ENCODE results near the gene SCRN2. TPM values are rescaled to one million over a fixed set of nuclear protein-coding genes. Genes with fewer than 3 reads are reported as not detected.

Gene SCRN2
- polyA plus RNA-seq, 1 donor = 109 TPM

- Histone ChIP-seq H3K27me3 (ENCODE audit: control insufficient read depth, insufficient read depth, low read length) (peaks cover 40% of the 10 kb centered on the region), H3K4me3 (ENCODE audit: low read length) (no peak overlapping the region), H3K27ac (ENCODE audit: low read length) (no peak overlapping the region), H3K4me1 (ENCODE audit: control insufficient read depth, insufficient read depth, low read length) (peaks cover 8% of the 10 kb centered on the region), H3K36me3 (ENCODE audit: control insufficient read depth, insufficient read depth, low read length) (no peaks in the 10 kb centered on the region), H3K9me3 (ENCODE audit: control insufficient read depth, low read depth, low read length) (no peaks in the 10 kb centered on the region)
- no CpG with 5 or more reads among the region's 29 CpGs for WGBS (ENCODE audit: insufficient coverage, low lambda C conversion rate)
- DNase-seq = no peak
Observed at GRCh38 chr17:47872019-47872650, 31.1 kb upstream of the SCRN2 start.

DNA sequence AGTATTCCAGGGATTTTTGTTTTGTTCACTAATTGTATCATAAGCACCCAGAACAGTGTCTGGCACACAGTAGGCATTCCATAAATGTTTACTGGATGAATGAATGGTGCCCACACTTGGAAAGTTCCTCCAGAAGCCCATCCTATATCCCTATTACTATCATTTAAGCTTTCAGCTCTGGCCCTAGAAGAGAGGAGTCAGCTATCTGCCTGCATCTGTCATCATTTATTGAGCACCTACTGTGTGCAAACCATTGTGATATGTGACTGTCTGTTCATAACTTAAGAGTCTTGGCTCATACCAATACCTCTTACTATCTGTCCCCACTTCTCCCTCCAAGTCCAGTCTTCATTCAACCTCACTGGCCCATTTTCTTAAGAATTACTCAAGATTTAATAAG is 30.0 kb upstream of the SCRN2 start:
- H3K36me3 ChIP-seq (ENCODE audit: control insufficient read depth, insufficient read depth, low read length) = no peaks in the 10 kb centered on the region
- H3K27me3 ChIP-seq (ENCODE audit: control insufficient read depth, insufficient read depth, low read length) = peaks cover 42% of the 10 kb centered on the region
- H3K9me3 ChIP-seq (ENCODE audit: control insufficient read depth, low read depth, low read length) = no peaks in the 10 kb centered on the region
- H3K4me1 ChIP-seq (ENCODE audit: control insufficient read depth, insufficient read depth, low read length) = peaks cover 8% of the 10 kb centered on the region
- no peak overlapping the region for H3K27ac ChIP-seq (ENCODE audit: low read length)
- H3K4me3 ChIP-seq (ENCODE audit: low read length) = no peak overlapping the region
- no peak for DNase-seq

DNA sequence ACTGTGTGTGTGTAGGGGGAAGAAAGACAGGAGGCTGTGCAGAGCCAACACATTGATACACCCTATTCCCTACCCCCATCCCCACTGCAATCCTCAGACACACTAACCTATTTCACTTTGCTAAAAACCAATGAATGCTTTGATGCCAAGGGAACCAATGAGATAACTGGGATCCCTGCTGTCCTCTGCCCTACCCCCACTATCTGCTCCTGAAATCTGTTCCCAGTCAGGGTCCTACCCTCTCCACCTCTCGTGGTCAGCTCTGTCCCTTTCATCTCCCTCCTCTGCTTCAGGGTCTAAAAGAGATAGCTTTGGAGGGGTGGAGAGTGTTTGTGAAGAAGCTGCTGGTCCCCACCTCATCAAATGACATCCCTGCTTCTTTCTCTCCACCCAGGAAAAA is 29.0 kb upstream of the SCRN2 start:
- peaks cover 45% of the 10 kb centered on the region for H3K27me3 ChIP-seq (ENCODE audit: control insufficient read depth, insufficient read depth, low read length)
- no peaks in the 10 kb centered on the region for H3K9me3 ChIP-seq (ENCODE audit: control insufficient read depth, low read depth, low read length)
- no peak overlapping the region for H3K4me3 ChIP-seq (ENCODE audit: low read length)
- no peaks in the 10 kb centered on the region for H3K36me3 ChIP-seq (ENCODE audit: control insufficient read depth, insufficient read depth, low read length)
- no peak overlapping the region for H3K27ac ChIP-seq (ENCODE audit: low read length)
- WGBS (ENCODE audit: insufficient coverage, low lambda C conversion rate) = no CpG with 5 or more reads among the region's 1 CpG
- no peak for DNase-seq
- peaks cover 14% of the 10 kb centered on the region for H3K4me1 ChIP-seq (ENCODE audit: control insufficient read depth, insufficient read depth, low read length)

DNA sequence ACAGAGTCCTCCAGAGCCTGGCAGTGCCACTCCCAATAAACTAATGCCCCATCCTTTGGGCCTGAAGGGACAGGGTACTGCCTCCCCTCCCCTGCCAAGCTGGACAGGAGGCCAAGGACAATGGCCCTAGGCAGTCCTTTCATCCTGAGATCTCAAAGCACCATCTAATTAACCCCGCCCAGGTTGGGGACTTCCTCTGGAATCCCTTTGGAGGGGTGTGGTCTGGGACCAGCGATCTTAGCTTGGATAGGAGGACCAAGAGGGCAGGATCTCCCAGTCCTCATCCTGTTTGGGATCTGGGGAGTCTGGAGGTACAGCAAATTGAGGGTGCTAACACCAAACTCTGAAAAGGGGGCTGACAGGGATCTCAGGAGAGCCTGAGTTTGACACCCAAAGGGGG is 28.0 kb upstream of the SCRN2 start:
- Histone ChIP-seq H3K36me3 (ENCODE audit: control insufficient read depth, insufficient read depth, low read length) (no peaks in the 10 kb centered on the region), H3K4me1 (ENCODE audit: control insufficient read depth, insufficient read depth, low read length) (peaks cover 18% of the 10 kb centered on the region), H3K9me3 (ENCODE audit: control insufficient read depth, low read depth, low read length) (no peaks in the 10 kb centered on the region), H3K27me3 (ENCODE audit: control insufficient read depth, insufficient read depth, low read length) (peaks cover 45% of the 10 kb centered on the region), H3K4me3 (ENCODE audit: low read length) (no peak overlapping the region), H3K27ac (ENCODE audit: low read length) (no peak overlapping the region)
- WGBS (ENCODE audit: insufficient coverage, low lambda C conversion rate) = no CpG with 5 or more reads among the region's 2 CpGs
- no peak for DNase-seq

- no CpG with 5 or more reads among the region's 11 CpGs for WGBS (ENCODE audit: insufficient coverage, low lambda C conversion rate)
- DNase-seq = no peak
- no peaks in the 10 kb centered on the region for H3K9me3 ChIP-seq (ENCODE audit: control insufficient read depth, low read depth, low read length)
- H3K27ac ChIP-seq (ENCODE audit: low read length) = no peak overlapping the region
- peaks cover 41% of the 10 kb centered on the region for H3K27me3 ChIP-seq (ENCODE audit: control insufficient read depth, insufficient read depth, low read length)
- H3K4me3 ChIP-seq (ENCODE audit: low read length) = no peak overlapping the region
- H3K36me3 ChIP-seq (ENCODE audit: control insufficient read depth, insufficient read depth, low read length) = no peaks in the 10 kb centered on the region
- peaks cover 18% of the 10 kb centered on the region for H3K4me1 ChIP-seq (ENCODE audit: control insufficient read depth, insufficient read depth, low read length)
Observed at GRCh38 chr17:47867813-47868533, 26.9 kb upstream of the SCRN2 start.

DNA sequence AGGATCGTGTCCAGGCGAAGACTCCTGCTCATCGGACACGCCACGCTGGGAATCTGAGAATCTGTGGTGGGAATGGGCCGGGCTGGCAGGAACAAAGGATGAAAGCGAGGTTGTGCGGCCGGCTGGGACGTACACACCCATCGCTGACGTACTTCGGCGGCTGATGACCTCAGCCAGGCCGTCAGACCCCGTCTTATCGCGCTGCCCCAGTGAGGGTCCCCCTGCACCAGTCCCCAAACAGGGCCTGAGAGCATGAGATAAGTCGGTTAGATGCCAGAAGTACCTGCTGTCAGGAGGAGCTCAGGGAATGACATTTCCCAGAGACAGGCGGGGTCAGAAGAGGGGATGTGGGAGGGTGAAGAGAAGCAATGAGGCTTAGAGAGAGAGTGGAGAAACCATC is 25.9 kb upstream of the SCRN2 start:
- no peak overlapping the region for H3K4me3 ChIP-seq (ENCODE audit: low read length)
- peaks cover 32% of the 10 kb centered on the region for H3K27me3 ChIP-seq (ENCODE audit: control insufficient read depth, insufficient read depth, low read length)
- DNase-seq = no peak
- WGBS (ENCODE audit: insufficient coverage, low lambda C conversion rate) = 100% methylated on average over 1 of the region's 20 CpGs
- H3K36me3 ChIP-seq (ENCODE audit: control insufficient read depth, insufficient read depth, low read length) = no peaks in the 10 kb centered on the region
- H3K9me3 ChIP-seq (ENCODE audit: control insufficient read depth, low read depth, low read length) = no peaks in the 10 kb centered on the region
- no peak overlapping the region for H3K27ac ChIP-seq (ENCODE audit: low read length)
- peaks cover 10% of the 10 kb centered on the region for H3K4me1 ChIP-seq (ENCODE audit: control insufficient read depth, insufficient read depth, low read length)

GRCh38 chr17:47864791-47865216 is 23.7 kb upstream of the SCRN2 start:
- no CpG with 5 or more reads among the region's 7 CpGs for WGBS (ENCODE audit: insufficient coverage, low lambda C conversion rate)

GRCh38 chr17:47862621-47863440 is 21.8 kb upstream of the SCRN2 start:
- H3K4me1 ChIP-seq (ENCODE audit: control insufficient read depth, insufficient read depth, low read length) = peaks cover 10% of the 10 kb centered on the region
- H3K27ac ChIP-seq (ENCODE audit: low read length) = no peak overlapping the region
- no CpG with 5 or more reads among the region's 7 CpGs for WGBS (ENCODE audit: insufficient coverage, low lambda C conversion rate)
- no peaks in the 10 kb centered on the region for H3K36me3 ChIP-seq (ENCODE audit: control insufficient read depth, insufficient read depth, low read length)
- H3K4me3 ChIP-seq (ENCODE audit: low read length) = no peak overlapping the region
- no peaks in the 10 kb centered on the region for H3K9me3 ChIP-seq (ENCODE audit: control insufficient read depth, low read depth, low read length)
- DNase-seq = no peak
- H3K27me3 ChIP-seq (ENCODE audit: control insufficient read depth, insufficient read depth, low read length) = peaks cover 5% of the 10 kb centered on the region

More at GRCh38 chr17:47864791-47865216, 23.7 kb upstream of the SCRN2 start:
- Histone ChIP-seq H3K9me3 (ENCODE audit: control insufficient read depth, low read depth, low read length) (no peaks in the 10 kb centered on the region), H3K36me3 (ENCODE audit: control insufficient read depth, insufficient read depth, low read length) (no peaks in the 10 kb centered on the region), H3K27ac (ENCODE audit: low read length) (no peak overlapping the region), H3K27me3 (ENCODE audit: control insufficient read depth, insufficient read depth, low read length) (peaks cover 17% of the 10 kb centered on the region), H3K4me1 (ENCODE audit: control insufficient read depth, insufficient read depth, low read length) (peaks cover 10% of the 10 kb centered on the region), H3K4me3 (ENCODE audit: low read length) (no peak overlapping the region)
- no peak for DNase-seq

- peaks cover 8% of the 10 kb centered on the region for H3K4me1 ChIP-seq (ENCODE audit: control insufficient read depth, insufficient read depth, low read length)
- H3K27me3 ChIP-seq (ENCODE audit: control insufficient read depth, insufficient read depth, low read length) = peaks cover 18% of the 10 kb centered on the region
- no peak overlapping the region for H3K27ac ChIP-seq (ENCODE audit: low read length)
- H3K9me3 ChIP-seq (ENCODE audit: control insufficient read depth, low read depth, low read length) = no peaks in the 10 kb centered on the region
- no peak overlapping the region for H3K4me3 ChIP-seq (ENCODE audit: low read length)
- no CpG with 5 or more reads among the region's 5 CpGs for WGBS (ENCODE audit: insufficient coverage, low lambda C conversion rate)
- no peaks in the 10 kb centered on the region for H3K36me3 ChIP-seq (ENCODE audit: control insufficient read depth, insufficient read depth, low read length)
- DNase-seq = no peak
Observed at GRCh38 chr17:47860386-47860785, 19.3 kb upstream of the SCRN2 start.

GRCh38 chr17:47857551-47858455 is 16.7 kb upstream of the SCRN2 start:
- H3K4me1 ChIP-seq (ENCODE audit: control insufficient read depth, insufficient read depth, low read length) = no peaks in the 10 kb centered on the region
- H3K27ac ChIP-seq (ENCODE audit: low read length) = no peak overlapping the region
- WGBS (ENCODE audit: insufficient coverage, low lambda C conversion rate) = 70% methylated on average over 4 of the region's 16 CpGs
- peaks cover 43% of the 10 kb centered on the region for H3K27me3 ChIP-seq (ENCODE audit: control insufficient read depth, insufficient read depth, low read length)
- H3K9me3 ChIP-seq (ENCODE audit: control insufficient read depth, low read depth, low read length) = no peaks in the 10 kb centered on the region
- no peaks in the 10 kb centered on the region for H3K36me3 ChIP-seq (ENCODE audit: control insufficient read depth, insufficient read depth, low read length)
- no peak for DNase-seq
- no peak overlapping the region for H3K4me3 ChIP-seq (ENCODE audit: low read length)
